K562 (cell line): Measurements from ENCODE around the gene MEF2D. TPM values are rescaled to one million over a fixed set of nuclear protein-coding genes. Genes with fewer than 3 reads are reported as not detected.

ENCODE experiments used
- CHD7 ChIP-seq: fragments of 200-600 bp; sonication (generic); IDR thresholded peaks from one replicate; pipeline ENCODE4 v1.6.1; 2012; ENCODE audit warnings: mild to moderate bottlenecking, low read depth, low read length, inconsistent platforms
- GABPB1 ChIP-seq: sonication (generic); formaldehyde crosslinking; IDR thresholded peaks from 2 replicates; pipeline ENCODE4 v1.8.0; 2022; ENCODE audit warnings: mild to moderate bottlenecking, missing genetic modification reagents
- REST ChIP-seq, 2 experiments: fragments of 450-650 bp; formaldehyde crosslinking in 1 of 2; IDR thresholded peaks; 2 replicates each; pipeline versions ENCODE4 v1.4.0 to v1.6.1; 2014 to 2020; ENCODE audit warnings: mild to moderate bottlenecking in 2 of 2, borderline replicate concordance in 1 of 2, low read depth in 1 of 2
- polyA plus RNA-seq, 8 experiments: library from polyadenylated mRNA; depleted of rRNA in 4 of 8; stranded (reverse) in 5 of 8; unstranded in 3 of 8; fragments of >200 nt; fragmentation: Nextera tagmentation in 2 of 8; fragmentation: Illumina TruSeq in 1 of 8; extraction: Ambion mirVana in 2 of 8; extraction: Trizol in 1 of 8; gene quantifications; 2 replicates each; pipeline versions ENCODE4 v1.2.1 to v1.2.3, GENCODE V29; 2011 to 2014; ENCODE audit warnings: inconsistent platforms in 1 of 8, missing spikeins in 1 of 8
- total RNA-seq, 7 experiments: library from RNA; depleted of rRNA in 6 of 7; stranded (reverse); fragments of >200 nt in 6 of 7; fragmentation: Illumina TruSeq in 2 of 7; extraction: Trizol in 2 of 7; gene quantifications; 2 replicates each; pipeline versions ENCODE4 v1.2.1 to v1.2.3, GENCODE V29; 2011 to 2021; ENCODE audit warnings: low replicate concordance in 1 of 7

Gene MEF2D
- total and polyA plus RNA-seq, 9 of the 15 experiments (the other 6 are each of a cell fraction or from before 2014, with no cell fraction given), result 0.10 to 19.5 (median 2.6) TPM

GRCh38 chr1:156445789-156446263 lies 54.7 kb downstream of the MEF2D start (continued):
- TF ChIP-seq REST (IDR thresholded peaks at IDR 0.05; ENCODE audit: borderline replicate concordance) (peak; percentile 92), REST (CRISPR knock-in tag; IDR thresholded peaks at IDR 0.05; ENCODE audit: low read depth) (no peak), CHD7 (no peak), GABPB1 (CRISPR knock-in tag) (peak; percentile 50)
